ENCODE results near the gene ZDHHC1.

The ZDHHC1 gene

GRCh38 chr16:67447508-67448076 is 31.3 kb upstream of the ZDHHC1 start:
- no peak for DNase-seq (ENCODE audit: low read depth)

GRCh38 chr16:67446968-67447507 is 30.8 kb upstream of the ZDHHC1 start:
- DNase-seq (ENCODE audit: low read depth) = no peak

DNA sequence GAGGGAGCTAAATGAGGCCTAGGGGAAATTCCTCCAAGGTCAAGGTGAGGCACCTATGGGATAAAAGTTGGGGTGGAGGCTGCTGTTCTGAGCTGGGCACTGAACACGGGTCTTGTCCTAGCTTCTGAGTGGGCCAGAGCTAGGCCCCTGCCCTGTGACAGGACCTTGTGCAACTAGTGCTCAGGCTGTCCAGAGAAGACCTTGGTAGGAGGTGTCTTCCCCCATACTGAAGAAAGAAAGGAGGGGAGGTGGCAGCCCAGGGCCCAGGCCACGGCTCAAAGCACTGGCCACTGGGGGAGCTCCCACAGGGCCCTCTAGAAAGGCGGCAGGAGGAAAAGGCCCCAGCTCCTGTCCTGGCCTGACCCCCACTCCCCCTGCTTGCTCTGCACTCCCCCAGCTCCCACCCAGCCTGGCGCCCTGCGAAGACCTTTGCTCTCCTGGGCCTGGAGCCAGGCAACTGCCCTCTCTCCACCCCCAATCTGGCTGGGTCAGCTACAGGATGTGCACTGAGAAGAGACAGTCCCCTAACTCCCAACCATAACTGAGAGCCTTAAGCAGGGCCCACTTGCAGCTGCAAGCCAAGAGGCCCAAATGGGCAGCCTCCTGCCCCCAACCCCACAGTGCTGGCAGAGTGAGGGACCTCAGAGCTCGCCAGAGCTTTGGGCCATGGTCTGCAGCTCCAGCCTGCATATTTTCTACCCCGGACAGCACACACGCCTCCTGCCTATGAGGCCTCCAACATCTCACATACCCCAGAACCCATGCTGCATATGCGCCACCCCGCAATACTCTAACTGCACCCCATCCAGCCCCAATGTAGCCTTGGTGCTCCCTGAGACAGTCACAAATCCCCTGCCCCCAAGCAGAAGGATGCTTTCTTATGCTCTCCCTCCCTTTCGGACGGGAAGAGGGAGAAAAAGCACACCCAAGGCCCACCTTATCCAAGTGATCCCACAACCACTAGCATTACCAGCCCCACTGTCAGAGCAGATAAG is 29.9 kb upstream of the ZDHHC1 start:
- no peak for DNase-seq (ENCODE audit: low read depth)

- no peak for DNase-seq (ENCODE audit: low read depth)
Measured at GRCh38 chr16:67445441-67445912, 29.2 kb upstream of the ZDHHC1 start.

GRCh38 chr16:67445126-67445426 is 28.8 kb upstream of the ZDHHC1 start:
- no peak for DNase-seq (ENCODE audit: low read depth)

DNA sequence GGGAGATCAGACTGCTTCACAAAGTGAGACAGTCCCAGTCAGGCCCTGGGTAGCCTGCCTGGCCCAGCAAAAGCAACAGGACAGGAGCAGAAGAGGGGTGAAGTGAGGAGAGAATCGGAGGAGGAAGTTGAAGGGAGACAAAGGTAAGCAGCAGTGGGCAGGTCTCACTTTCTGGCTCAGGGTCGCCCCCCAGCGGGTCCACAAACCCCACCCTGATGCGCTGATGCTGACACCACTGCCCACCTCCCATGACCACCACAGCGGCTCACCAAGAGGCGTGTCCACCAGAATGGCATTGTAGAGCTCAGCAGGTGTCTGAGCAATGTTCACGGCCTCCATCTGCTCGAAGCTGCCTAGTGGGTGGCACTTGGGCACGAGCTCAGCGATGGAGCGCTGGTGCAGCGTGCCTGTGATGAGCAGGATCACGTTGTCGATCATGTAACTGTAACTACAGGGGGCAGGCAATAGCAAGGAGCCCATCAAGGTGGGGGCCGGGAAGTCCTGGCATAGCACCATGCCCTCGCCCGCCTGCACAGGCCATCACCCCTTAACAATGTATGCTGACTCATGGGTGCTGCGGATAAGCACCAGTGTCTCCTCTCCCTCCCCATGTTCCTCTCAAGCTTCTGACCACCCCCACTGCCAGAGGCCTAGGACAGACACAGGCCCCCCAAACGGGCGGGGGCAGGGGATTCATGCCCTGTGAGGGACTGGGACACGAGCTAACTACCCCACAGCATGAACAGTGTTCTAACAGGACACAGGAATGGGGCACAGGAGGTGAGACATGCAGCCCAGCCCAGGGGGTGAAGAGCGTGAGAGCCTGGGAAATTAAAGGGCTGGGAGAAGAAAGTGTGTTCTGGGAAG is 28.2 kb upstream of the ZDHHC1 start:
- DNase-seq (ENCODE audit: low read depth) = no peak

GRCh38 chr16:67443265-67443664 is 27.0 kb upstream of the ZDHHC1 start:
- no peak for DNase-seq (ENCODE audit: low read depth)

- no peak for DNase-seq (ENCODE audit: low read depth)
Measured at GRCh38 chr16:67442581-67443255, 26.4 kb upstream of the ZDHHC1 start.

- no peak for DNase-seq (ENCODE audit: low read depth)
Measured at GRCh38 chr16:67441907-67442306, 25.6 kb upstream of the ZDHHC1 start.

DNA sequence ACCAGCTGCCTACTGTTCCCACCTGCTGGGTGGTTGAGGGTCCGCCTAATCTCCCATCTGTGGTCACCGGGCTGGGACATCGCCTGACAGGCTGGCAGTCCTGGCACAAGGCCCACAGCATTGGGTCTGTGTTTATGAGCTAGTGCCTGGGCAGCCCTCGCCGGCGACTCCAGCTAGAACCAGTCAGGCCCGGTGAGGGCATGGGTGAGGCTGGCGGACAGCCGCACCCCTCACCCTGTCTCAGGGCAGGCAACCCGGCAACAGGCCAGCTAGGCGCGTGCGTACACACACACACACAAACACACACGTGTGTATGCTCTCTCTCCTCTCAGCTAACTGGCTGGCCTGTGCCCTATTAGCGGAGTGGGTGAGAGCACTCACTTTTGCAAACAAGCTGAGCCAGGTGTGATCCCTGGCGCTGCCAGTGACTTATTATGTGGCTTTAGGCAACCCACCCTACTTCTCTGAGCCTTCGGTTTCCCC is 25.0 kb upstream of the ZDHHC1 start:
- DNase-seq (ENCODE audit: low read depth) = no peak

DNA sequence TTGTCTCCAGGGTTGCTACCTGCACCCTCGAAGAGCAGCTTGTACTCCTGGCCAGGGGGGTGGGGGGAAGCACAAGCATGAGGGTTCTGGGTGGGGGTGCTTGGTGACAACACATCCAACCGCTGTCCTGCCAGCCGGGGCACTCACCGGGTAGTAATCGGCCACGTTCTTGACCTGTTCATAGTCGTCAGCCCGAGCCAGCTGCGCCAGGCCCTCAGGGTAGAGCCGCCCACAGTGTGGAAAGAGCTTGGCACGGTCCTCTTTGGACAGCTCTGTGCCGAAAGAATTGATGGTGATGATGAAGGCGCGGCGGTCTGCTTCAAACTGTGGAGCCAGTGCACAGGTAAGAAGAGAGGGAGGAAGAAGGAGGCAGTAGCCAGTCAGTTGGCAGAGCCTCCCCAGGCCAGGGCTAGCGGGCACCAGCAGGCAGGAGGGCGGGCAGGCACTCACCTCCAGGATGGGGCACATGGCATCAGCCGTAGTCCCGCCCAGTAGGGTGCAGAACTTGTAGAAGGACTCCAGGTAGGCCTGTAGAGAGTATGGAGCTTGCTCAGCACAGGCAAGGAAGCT is 22.6 kb upstream of the ZDHHC1 start:
- DNase-seq (ENCODE audit: low read depth) = no peak

GRCh38 chr16:67438098-67438791 is 22.0 kb upstream of the ZDHHC1 start:
- DNase-seq (ENCODE audit: low read depth) = no peak

- DNase-seq (ENCODE audit: low read depth) = no peak
Measured at GRCh38 chr16:67437513-67437912, 21.2 kb upstream of the ZDHHC1 start.

- DNase-seq (ENCODE audit: low read depth) = no peak
Measured at GRCh38 chr16:67436640-67437193, 20.4 kb upstream of the ZDHHC1 start.

DNA sequence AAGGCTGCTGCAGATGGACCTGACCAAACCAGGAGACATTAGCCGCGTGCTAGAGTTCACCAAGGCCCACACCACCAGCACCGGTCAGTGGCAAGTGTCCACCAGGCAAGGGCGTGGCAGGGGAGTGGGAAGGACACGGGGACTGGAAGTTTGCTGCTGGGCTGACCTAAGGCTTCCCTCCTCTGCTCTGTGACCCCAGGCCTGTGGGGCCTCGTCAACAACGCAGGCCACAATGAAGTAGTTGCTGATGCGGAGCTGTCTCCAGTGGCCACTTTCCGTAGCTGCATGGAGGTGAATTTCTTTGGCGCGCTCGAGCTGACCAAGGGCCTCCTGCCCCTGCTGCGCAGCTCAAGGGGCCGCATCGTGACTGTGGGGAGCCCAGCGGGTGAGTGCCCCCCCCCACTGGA is 19.5 kb upstream of the ZDHHC1 start:
- no peak for DNase-seq (ENCODE audit: low read depth)

GRCh38 chr16:67433131-67433719 is 16.9 kb upstream of the ZDHHC1 start:
- no peak for DNase-seq (ENCODE audit: low read depth)

DNA sequence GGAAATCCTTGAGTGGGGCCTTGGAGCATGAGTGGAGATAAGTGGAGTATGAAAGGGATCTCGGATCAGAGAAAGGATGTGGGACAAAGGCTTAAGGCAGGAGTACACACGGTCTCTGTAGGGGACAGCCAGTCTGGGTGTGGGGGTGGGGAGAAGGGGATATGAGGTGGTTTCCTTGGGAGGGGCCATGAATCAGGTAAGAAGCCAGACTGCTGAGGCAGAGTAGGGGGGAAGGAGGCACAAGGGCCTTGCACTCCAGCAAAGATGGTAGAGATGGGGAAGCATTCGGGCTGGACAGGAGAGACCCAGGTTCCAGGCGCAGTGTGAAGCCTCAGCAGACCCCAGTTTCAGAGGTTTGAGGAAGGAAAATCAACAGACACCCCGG is 16.2 kb upstream of the ZDHHC1 start:
- DNase-seq (ENCODE audit: low read depth) = no peak

GRCh38 chr16:67431775-67432505 is 15.7 kb upstream of the ZDHHC1 start:
- DNase-seq (ENCODE audit: low read depth) = no peak
